SK-N-SH (cell line): ENCODE measurements around the gene ELOVL1. TPM values are rescaled to one million over a fixed set of nuclear protein-coding genes. Genes with fewer than 3 reads are reported as not detected.

Source experiments
- CTCF ChIA-PET: fragments of 300-600, 350-600 bp; formaldehyde crosslinking; extraction: SDS; loops from one replicate; lab custom pipeline; 2021; lab: Yijun Ruan, JAX
- POLR2A ChIA-PET: fragments of 350-600 bp; sonication (Branson Sonifier 250); formaldehyde crosslinking; extraction: SDS; loops from one replicate; lab custom pipeline; 2020; ENCODE audit warnings: antibody characterized with exemption, inconsistent platforms; lab: Yijun Ruan, JAX
- DNase-seq: peaks from one replicate; pipeline ENCODE4 v3.0.0; 2012
- H2AFZ ChIP-seq: fragments of 200-600 bp; sonication (generic); 2 replicates; pipeline ENCODE4 v1.8.1; 2016; ENCODE audit warnings: antibody characterized with exemption, mild to moderate bottlenecking, low read depth
- H3F3A ChIP-seq: fragments of 200-600 bp; sonication (generic); replicated peaks from 2 replicates; pipeline ENCODE3; 2016; ENCODE audit warnings: antibody characterized with exemption, mild to moderate bottlenecking; ENCODE audit not compliant: insufficient read depth
- H3K27ac ChIP-seq, 2 experiments: fragments of 200-500 bp in 1 of 2; fragments of 200-600 bp in 1 of 2; sonication (Bioruptor generic) in 1 of 2; sonication (generic), shearing (Covaris generic) in 1 of 2; 2 replicates each; pipeline versions ENCODE4 v1.5.1 to v1.6.1; 2014 to 2016; ENCODE audit warnings: low read depth in 2 of 2, inconsistent platforms in 1 of 2, low read length in 1 of 2, mild to moderate bottlenecking in 1 of 2, mixed read lengths in 1 of 2
- H3K27me3 ChIP-seq: fragments of 200-600 bp; sonication (generic), shearing (Covaris generic); 2 replicates; pipeline ENCODE4 v1.6.1; 2016; ENCODE audit warnings: mixed run types; ENCODE audit not compliant: insufficient read depth
- H3K36me3 ChIP-seq, 2 experiments: fragments of 200-500 bp in 1 of 2; fragments of 200-600 bp in 1 of 2; sonication (Bioruptor generic) in 1 of 2; sonication (generic) in 1 of 2; replicated peaks in 1 of 2; 2 replicates each; pipeline versions ENCODE3 to v1.5.1; 2014 to 2016; ENCODE audit warnings: low read length in 1 of 2, mild to moderate bottlenecking in 1 of 2; ENCODE audit not compliant: insufficient read depth in 2 of 2, control insufficient read depth in 1 of 2
- H3K4me1 ChIP-seq, 2 experiments: fragments of 200-500 bp in 1 of 2; fragments of 200-600 bp in 1 of 2; sonication (Bioruptor generic) in 1 of 2; sonication (generic), shearing (Covaris generic) in 1 of 2; 2 replicates each; pipeline versions ENCODE4 v1.5.1 to v1.6.1; 2014 to 2016; ENCODE audit warnings: low read depth in 1 of 2, low read length in 1 of 2, mixed run types in 1 of 2; ENCODE audit not compliant: insufficient read depth in 2 of 2, control insufficient read depth in 1 of 2
- H3K4me2 ChIP-seq: fragments of 200-600 bp; sonication (generic), shearing (Covaris generic); 2 replicates; pipeline ENCODE4 v1.6.1; 2017; ENCODE audit warnings: mixed run types
- H3K4me3 ChIP-seq, 2 experiments: fragments of 200-500 bp in 1 of 2; fragments of 200-600 bp in 1 of 2; sonication (Bioruptor generic) in 1 of 2; sonication (generic), shearing (Covaris generic) in 1 of 2; 2 replicates each; pipeline versions ENCODE4 v1.5.1 to v1.8.1; 2014 to 2016; ENCODE audit warnings: low read depth in 2 of 2, inconsistent platforms in 1 of 2, low read length in 1 of 2, mild to moderate bottlenecking in 1 of 2, mixed read lengths in 1 of 2, moderate library complexity in 1 of 2
- H3K79me2 ChIP-seq: fragments of 200-600 bp; sonication (generic); 2 replicates; pipeline ENCODE4 v1.8.1; 2017; ENCODE audit warnings: mild to moderate bottlenecking; ENCODE audit not compliant: insufficient read depth
- H3K9ac ChIP-seq: fragments of 200-600 bp; sonication (generic); 2 replicates; pipeline ENCODE4 v1.6.1; 2017; ENCODE audit warnings: mixed run types
- H3K9me2 ChIP-seq: fragments of 200-600 bp; sonication (generic); 2 replicates; pipeline ENCODE4 v1.6.1; 2017; ENCODE audit warnings: mixed run types
- H3K9me3 ChIP-seq: fragments of 200-600 bp; sonication (generic); 2 replicates; pipeline ENCODE4 v1.6.1; 2017; ENCODE audit warnings: mixed run types, mild to moderate bottlenecking, moderate library complexity
- H4K20me1 ChIP-seq: fragments of 200-600 bp; sonication (generic); 2 replicates; pipeline ENCODE4 v1.6.1; 2017; ENCODE audit warnings: mild to moderate bottlenecking, mixed run types; ENCODE audit not compliant: insufficient read depth
- CTCF ChIP-seq: fragments of 200-600 bp; sonication (generic); IDR thresholded peaks from 2 replicates; pipeline ENCODE4 v1.6.1; 2017; ENCODE audit warnings: antibody characterized with exemption, mild to moderate bottlenecking, moderate library complexity
- EZH2phosphoT487 ChIP-seq: fragments of 200-600 bp; sonication (generic); IDR thresholded peaks from 2 replicates; pipeline ENCODE4 v1.6.1; 2017; ENCODE audit warnings: low read depth, mixed run types, mild to moderate bottlenecking, antibody characterized with exemption, moderate library complexity, borderline replicate concordance
- FOSL2 ChIP-seq: IDR thresholded peaks from 2 replicates; pipeline ENCODE4 v1.4.0; 2012; ENCODE audit warnings: low read depth, mild to moderate bottlenecking, moderate library complexity, borderline replicate concordance
- JUND ChIP-seq: IDR thresholded peaks from 2 replicates; pipeline ENCODE4 v1.4.0; 2012
- NFIC ChIP-seq: IDR thresholded peaks from 2 replicates; pipeline ENCODE4 v1.4.0; 2012; ENCODE audit warnings: borderline replicate concordance
- NRF1 ChIP-seq: IDR thresholded peaks from 2 replicates; pipeline ENCODE4 v1.6.1; 2012; ENCODE audit warnings: low read depth, mild to moderate bottlenecking, low read length
- RAD21 ChIP-seq: IDR thresholded peaks from 2 replicates; pipeline ENCODE4 v1.6.1; 2012; ENCODE audit warnings: mild to moderate bottlenecking, low read length
- REST ChIP-seq: IDR thresholded peaks from 2 replicates; pipeline ENCODE4 v1.6.1; 2012; ENCODE audit warnings: mild to moderate bottlenecking, low read depth, low read length, moderate library complexity
- SMC3 ChIP-seq: IDR thresholded peaks from 2 replicates; pipeline ENCODE4 v1.6.1; 2012; ENCODE audit warnings: low read depth, low read length, improper control_type of control experiment
- TAF1 ChIP-seq: IDR thresholded peaks from 2 replicates; pipeline ENCODE4 v1.6.1; 2012; ENCODE audit warnings: low read depth, mild to moderate bottlenecking, low read length, moderate library complexity, borderline replicate concordance
- TCF12 ChIP-seq: IDR thresholded peaks from 2 replicates; pipeline ENCODE4 v1.4.0; 2012
- WGBS: methylation state at CpG from one replicate; pipeline ENCODE4 v1.1.6; 2017; ENCODE audit warnings: low lambda C conversion rate; 5-methylcytosine and 5-hydroxymethylcytosine counted together
- polyA plus RNA-seq, 3 experiments: library from polyadenylated mRNA; depleted of rRNA; stranded (reverse); fragments of >200 nt; gene quantifications; 2 replicates each; pipeline ENCODE4 v1.2.3, GENCODE V29; 2012
- TF ChIP-seq, protein P1 (sequence below): fragments of 150-350 bp; IDR thresholded peaks from 2 replicates; pipeline ENCODE4 v1.6.1; 2016; ENCODE audit warnings: mild to moderate bottlenecking, low read depth, low read length

Gene ELOVL1
- polyA plus RNA-seq, 1 of the 3 experiments (the other 2 are of a cell fraction), result 127 TPM

- TF ChIP-seq EZH2phosphoT487 (no peak), NFIC (no peak), FOSL2 (no peak), NRF1 (no peak), RAD21 (no peak), JUND (no peak), CTCF (no peak), TCF12 (no peak), SMC3 (no peak), REST (no peak), TAF1 (no peak)
- TF ChIP-seq, protein P1, sequence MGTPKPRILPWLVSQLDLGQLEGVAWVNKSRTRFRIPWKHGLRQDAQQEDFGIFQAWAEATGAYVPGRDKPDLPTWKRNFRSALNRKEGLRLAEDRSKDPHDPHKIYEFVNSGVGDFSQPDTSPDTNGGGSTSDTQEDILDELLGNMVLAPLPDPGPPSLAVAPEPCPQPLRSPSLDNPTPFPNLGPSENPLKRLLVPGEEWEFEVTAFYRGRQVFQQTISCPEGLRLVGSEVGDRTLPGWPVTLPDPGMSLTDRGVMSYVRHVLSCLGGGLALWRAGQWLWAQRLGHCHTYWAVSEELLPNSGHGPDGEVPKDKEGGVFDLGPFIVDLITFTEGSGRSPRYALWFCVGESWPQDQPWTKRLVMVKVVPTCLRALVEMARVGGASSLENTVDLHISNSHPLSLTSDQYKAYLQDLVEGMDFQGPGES, result no peak
- Histone ChIP-seq H3K9me3 (no peaks in the 10 kb centered on the region), H3K4me1 (peaks cover 15 to 19% of the 10 kb centered on the region in 2 experiments; a peak in 3 of 4 replicates), H3F3A (no peaks in the 10 kb centered on the region), H2AFZ (no peak overlapping the region), H3K27me3 (no peaks in the 10 kb centered on the region), H3K36me3 (peaks cover 3 to 11% of the 10 kb centered on the region in 2 experiments), H3K9me2 (no peaks in the 10 kb centered on the region), H3K79me2 (peaks cover 88% of the 10 kb centered on the region), H3K4me2 (no peak overlapping the region), H3K4me3 (no peak overlapping the region), H4K20me1 (no peaks in the 10 kb centered on the region), H3K27ac (no peak overlapping the region), H3K9ac (no peak overlapping the region)
- ChIA-PET CTCF (interaction anchor here (1.3 kb wide), 1 partner anchor 22 kb away, joined by 3 read pairs; no protein-coding TSS in a partner anchor), POLR2A (no interaction called here)
- no peak for DNase-seq
- WGBS, result 78% methylated on average over 3 of the region's 3 CpGs
Observed at GRCh38 chr1:43392702-43393101, 24.9 kb upstream of the ELOVL1 start.
